NCI-H2171 treated with DMSO at 0.1 percent for 48 hours (cell line): ENCODE data around the gene SCUBE2.
"Not testable (repeated sequence)": the region's sequence is repeated elsewhere in the genome, so short reads cannot be mapped to it uniquely, and the experiment has no call there.

Source experiments
- DNase-seq: peaks from one replicate; lab custom pipeline; 2025; lab: John Stamatoyannopoulos, UW

Gene SCUBE2

DNA sequence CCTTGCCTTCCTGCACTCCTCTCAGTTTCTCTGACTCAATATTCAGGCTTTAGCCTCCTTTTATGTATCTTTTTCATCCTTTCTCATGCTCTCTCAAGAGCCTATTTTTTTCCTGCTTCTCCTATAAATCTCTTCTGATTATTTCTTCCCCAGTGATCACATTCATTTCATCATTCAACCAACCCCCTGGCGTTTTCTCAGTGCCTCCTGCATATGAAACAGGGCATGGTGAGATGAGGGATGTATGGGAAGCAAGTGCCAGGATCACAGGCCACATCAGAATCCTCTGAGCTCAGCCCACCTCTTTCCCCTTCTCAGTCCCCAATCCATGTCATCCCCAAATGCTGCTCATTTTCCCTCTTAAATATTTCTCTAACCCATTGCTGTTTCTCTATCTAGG lies 48.9 kb downstream of the SCUBE2 start:
- DNase-seq = no peak

DNA sequence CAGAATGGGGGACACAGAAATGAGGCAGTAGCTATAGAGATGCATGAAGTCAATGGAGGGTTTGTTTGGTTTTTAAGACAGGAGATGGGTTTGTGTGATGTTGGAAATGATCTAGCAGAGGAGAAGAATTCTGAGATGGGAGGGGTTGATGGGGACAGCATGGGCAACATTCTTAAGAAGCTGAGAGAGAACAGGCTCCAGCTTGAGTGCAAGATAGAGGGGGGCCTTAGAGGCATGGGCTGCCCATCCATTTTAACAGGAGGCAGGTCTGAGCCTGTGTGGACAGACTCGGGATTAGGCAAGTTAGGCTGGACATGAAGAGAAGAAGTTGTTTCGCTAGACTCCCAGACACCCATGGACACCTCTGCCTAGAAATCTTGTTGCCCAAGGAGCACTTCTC lies 49.7 kb downstream of the SCUBE2 start:
- no peak for DNase-seq

DNA sequence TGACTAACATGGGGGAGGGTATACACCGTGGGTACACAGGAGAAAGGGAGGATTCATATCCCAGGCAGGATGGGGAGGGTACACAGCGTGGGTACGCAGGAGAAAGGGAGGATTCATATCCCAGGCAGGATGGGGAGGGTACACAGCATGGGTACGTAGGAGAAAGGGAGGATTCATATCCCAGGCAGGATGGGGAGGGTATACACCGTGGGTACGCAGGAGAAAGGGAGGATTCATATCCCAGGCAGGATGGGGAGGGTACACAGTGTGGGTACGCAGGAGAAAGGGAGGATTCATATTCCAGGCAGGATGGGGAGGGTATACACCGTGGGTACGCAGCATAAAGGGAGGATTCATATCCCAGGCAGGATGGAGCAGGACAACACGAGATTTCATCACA lies 51.0 kb downstream of the SCUBE2 start:
- no peak for DNase-seq

DNA sequence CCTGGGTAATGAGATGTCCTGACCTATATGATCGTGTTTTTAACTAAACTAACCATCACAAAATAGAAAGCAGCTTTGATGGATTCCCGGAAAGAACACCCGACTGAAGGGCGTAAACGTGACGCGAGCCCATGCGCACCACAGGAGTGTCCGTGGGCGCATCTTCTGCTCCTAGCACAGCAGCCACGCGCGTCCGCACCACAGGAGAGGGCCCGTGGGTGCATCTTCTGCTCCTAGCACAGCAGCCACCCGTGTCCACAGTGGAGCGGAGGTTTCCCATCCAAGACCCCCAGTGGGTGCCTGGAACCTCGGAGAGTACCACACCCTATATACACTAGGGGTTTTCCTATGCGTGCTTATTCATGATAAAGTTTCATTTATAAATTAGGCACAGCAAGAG lies 51.5 kb downstream of the SCUBE2 start:
- DNase-seq = no peak

DNA sequence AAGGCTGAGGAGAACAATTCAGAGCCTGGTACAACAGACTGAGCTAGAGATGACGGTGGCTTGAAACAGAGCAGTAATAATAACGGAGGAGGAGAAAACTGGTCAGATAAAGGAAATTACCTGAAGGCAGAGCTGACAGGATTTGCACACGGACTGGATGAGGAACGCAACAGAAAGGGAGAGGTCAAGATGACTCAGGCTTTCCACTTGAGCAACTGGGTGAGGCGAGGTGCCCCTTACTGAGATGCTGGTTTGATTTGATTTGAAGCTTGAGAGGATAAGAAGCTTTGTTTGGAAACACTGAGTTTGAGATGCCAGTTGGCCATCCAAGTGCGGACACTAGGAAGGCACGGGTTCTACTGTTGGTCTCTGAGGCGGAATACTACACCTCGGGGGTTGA lies 52.2 kb downstream of the SCUBE2 start:
- no peak for DNase-seq

DNA sequence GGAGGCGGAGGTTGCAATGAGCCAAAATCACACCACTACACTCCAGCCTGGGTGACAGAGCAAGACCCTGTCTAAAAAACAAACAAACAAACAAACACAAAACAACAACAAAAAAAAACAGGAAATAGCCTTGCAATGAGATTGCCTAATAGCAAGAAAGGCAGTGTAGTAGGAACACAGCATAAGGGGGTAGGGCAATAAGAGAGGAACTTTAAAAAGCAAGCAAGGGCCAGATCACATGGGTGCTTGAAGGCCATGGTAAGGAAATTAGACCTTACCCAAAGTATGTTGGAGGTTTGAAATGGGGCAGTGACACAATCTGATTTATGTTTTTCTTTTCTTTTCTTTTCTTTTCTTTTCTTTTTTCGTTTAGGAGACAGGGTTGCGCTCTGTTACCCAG lies 52.9 kb downstream of the SCUBE2 start:
- no peak for DNase-seq

DNA sequence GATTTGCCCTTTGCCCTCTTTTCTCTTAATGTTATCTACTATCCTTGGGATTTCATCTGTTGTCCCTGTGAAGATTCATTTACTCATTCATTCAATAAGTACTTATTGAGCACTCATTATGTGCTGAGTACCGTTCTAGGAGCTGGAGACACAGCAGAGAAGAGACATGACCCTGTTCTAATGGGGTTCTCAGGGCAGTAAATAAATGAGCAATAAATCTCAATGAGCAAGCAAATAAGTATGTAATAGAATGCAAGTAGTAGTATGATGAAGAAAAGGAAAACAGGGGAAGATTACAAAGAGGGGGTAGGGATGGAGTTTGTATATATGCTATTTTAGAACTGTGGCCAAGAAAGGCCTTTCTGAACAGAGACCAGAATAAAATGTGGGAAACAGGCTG lies 53.4 kb downstream of the SCUBE2 start:
- no peak for DNase-seq

DNA sequence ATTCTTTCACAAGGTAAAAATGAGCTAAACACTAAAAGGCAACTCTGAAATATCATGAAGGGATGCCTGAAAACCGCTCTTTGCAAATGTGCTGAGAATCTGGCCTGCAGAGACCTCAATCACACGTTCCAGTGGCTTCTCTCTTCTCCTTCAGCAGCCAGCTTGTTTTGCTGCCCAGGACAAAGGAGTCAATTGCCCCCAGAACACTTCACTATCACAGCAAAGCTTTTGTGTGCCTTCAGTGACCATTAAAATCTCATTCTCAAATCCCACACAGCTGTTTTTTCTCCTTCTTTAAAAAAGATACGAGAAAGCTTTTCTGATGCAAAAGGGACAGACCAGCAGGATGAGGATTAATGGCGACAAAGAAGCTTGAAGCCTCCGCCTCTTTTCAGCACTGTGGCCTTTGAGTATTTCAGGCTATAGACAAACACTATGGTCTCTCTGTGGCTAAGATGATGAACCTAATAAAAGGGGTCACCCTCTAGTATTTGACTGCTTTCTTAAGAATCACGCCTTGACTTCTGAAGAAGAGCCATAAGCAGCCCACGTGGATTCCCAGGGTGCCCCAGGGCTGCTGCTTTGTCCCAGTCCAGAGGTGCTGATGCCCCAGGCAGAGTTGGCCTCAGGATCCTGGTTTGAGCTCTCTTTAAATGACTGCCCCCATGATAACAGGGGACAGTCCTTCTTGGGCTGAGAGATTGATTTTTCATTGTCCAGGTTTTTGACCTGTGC lies 54.2 kb downstream of the SCUBE2 start:
- no peak for DNase-seq

DNA sequence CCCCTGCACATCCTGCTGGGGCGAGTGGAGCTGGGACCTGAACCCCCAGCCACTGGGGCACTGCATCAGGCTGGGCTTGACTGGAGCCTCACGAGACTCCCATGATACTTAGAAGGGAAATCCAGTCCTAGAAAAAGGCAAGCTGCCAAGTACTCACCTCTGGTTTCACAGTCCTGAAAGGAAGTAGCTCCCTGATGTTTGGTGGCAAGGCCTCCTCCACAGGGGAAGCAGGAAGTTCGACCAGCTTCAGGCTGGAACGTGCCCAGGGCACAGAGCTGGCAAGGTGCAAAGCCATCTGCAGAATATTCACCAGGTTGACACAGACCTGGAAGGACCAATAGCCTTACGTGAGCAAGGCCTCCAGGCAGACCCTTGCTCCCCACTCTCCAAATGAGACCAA lies 60.8 kb downstream of the SCUBE2 start:
- DNase-seq = no peak

DNA sequence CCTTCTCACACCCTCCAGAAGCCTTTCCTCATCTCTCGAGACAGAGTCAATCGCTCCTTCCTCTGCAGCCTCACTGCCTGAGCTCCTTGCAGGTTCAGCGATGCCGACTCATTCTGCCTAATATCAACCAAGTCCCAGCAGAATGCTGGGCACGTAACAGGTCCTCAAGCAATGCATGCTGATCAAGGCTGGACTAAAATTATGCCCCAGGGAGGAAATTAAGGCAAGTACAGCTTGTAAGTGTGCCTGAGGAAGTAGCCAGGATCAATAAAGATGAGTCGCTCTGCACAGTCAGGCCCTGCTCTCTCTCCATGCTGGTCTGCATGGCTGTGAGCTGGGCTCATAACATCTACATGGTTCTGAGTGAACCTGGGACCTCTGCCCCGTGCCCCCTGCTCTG lies 62.0 kb downstream of the SCUBE2 start:
- DNase-seq = no peak

DNA sequence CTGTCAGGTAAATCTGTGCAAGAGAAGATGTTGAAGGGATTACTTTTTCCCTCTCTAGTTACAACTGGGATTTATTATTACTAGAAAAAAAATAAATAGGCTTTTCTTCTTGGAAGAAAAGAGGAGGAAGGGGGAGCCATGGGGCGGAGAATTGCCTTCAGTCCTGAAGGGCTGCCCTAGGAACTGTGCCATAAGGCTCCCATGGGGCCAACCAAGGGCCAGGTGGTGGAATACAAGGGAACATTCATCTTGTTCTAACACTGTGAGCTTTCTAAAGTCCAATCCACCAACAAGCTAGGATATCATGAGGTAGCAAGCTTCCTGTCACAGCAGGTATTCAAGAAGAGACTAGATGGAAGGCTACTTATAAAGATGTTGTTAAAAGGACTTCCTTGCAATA lies 62.8 kb downstream of the SCUBE2 start:
- peak; percentile 53 for DNase-seq

DNA sequence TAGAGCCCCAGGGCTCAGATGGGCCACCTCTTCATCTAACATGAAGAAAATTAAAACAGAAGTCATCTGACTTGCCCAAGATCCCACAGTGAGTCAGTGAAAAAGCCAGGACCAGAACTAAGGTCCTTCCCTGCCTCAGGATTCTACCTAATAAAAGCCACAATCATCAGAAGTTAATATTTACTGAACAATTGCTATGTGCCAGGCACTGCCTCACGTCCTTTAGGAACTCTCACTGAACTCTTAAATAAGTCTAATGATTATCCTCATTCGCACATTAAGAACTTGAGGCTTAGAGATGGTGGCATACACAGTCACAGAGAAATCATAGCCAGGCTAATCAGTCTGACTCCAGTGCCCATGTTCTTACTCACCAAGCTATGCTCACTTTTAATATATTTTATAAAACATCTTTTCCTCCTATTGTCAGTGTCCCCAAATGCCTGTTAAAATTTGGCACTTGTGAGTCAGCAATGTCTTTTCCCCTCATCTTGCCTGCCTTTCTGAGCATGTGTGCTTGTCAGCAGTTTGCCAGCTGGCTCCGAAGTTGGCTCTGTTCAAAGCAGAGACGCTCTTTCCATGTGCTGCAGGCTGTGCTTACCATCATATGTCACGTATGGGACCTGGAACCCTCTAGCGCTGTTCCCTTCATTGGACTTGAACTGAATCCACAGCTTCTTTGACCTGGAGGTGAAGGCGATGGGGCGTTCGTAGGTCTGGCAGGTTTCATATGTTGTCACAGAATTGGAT lies 66.1 kb downstream of the SCUBE2 start:
- no peak for DNase-seq

DNA sequence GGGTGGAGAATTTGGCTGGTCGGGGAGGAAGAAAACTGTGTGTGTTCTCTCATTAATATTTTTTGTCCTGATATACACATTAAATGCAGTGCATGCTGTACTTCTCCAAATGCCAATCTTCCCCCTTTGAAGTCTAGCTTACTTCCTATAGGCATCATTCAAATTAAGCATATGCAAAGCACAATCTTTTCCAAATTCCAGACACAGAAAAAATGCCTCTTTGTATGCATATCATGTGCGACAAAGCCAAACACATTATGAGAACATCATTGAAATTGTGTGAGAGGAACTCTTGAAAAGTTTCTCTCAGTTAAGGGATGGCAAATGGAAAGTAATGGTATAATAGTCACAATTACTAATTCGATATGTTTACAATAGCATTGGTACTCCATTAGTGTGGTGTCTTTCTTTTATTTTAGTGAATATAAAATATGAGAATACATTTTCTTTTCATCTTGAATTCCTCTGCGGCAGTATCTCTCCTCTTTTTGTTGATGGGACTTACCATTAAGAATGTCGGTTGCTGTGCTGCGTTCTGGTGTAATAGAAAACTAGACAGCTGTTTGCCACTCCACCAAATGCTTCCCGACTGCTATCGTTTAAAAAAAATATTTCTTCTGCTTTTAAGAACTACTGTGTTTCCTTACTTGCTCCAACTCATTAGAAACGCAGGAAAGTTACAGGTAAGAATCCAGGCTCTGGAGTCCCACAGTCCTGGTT lies 68.3 kb downstream of the SCUBE2 start:
- DNase-seq = no peak

DNA sequence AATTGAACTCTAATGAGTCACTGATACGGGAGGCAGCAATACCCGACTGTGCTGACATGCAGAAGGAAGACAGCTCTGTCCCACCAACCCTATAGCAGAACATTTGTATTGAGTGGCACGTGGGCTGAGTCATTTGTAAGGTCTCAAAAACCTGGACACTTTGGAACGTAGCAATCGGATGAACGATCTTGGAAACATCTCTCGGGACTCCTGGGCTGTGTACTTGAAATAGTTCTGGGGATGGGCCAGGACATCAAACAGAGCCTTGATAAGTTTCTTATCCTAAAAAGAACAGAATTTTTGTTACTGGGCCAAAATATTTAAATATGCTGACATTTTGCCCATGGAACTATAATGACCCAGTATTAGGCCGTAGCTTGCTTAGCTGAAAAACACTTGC lies 70.5 kb downstream of the SCUBE2 start:
- no peak for DNase-seq

DNA sequence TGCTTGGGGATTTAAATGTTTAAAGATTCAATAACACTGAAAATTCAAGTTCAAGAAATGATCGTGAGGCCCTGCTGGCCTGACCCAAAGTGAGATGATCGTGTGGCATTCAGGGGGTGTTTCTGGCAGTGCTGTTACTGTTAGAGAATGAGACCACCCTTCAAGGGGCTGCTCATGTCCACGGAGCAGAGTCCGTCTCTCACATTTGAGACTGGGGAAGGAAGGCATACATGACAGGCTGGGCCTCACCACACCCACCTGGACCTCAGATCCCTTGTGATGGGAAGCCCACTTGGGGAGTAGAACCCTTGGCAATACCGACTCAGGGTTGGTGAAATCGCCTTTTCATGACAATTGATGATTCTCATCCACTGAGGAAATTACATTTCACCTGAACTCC lies 71.5 kb downstream of the SCUBE2 start:
- no peak for DNase-seq

DNA sequence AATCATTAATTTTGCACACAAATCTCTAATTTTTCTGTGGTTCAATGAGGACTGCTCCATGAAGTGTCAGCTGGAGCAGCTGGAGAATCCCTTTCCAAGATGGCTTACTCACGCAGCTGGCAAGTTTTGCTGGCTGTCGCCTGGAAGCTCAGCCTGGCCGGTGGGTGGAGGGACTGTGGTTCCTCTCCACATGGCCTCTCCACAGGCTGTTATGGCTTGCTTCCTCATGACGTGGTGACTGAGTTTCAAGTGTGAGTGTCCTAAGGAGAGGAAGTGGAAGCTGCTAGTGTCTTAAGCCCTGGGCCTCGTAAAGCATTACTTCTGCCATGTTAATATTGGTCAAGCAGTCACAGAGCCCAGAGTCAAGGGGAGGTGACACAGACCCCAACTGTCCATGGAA lies 73.6 kb downstream of the SCUBE2 start:
- DNase-seq = no peak

DNA sequence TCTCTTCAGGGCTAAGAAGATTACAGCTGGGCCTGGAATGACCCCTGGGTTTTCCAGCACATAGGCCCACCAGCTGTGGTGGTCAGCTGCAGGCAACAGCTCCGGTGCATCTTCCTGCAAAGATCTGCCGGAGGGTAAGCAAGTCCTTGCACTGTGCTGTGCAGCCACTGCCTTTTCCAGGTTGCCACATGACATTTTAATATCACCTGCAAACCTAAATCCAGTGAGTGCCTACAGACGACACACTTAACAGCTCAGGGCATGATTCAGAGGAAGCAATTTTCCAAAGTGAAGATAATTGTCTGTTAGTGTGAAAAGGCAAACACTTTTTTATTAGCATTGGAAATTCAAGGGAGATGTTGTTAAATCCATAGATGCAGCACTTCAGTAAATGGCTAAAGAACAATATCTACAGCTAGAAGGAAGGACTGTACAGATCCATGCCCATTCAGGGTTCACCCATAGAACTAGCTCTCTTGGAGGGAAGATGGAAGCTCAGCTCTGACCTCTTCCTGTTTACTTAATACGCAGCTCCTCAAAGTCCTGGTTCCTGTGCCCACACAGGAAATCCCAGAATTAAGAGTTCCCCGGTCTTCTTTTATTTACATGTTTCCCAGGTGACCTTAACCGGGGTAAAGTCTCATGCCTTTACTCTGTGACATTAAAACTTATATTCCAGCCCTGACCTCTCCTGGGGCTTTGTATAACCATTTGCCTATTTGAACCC lies 74.3 kb downstream of the SCUBE2 start:
- DNase-seq = no peak

DNA sequence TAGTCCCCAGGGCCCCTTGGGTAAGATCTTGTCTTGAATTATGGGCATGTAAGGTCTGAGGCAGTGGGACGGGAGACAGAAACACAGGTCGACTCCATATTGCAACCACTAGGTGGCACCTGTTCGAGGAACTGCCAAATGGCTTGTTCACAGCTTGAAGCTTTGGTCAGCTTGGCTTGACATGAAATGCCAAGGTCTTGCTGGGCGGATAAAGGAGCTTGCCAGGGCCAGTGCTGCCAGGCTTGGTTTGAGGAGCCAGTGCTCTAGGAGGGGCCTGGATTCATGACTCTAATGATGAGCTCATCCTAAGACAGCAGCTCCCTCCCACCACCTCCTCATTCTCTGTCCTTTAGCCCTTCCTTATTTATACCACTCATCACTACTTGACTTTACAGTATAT lies 75.7 kb downstream of the SCUBE2 start:
- peak; percentile 66 for DNase-seq

DNA sequence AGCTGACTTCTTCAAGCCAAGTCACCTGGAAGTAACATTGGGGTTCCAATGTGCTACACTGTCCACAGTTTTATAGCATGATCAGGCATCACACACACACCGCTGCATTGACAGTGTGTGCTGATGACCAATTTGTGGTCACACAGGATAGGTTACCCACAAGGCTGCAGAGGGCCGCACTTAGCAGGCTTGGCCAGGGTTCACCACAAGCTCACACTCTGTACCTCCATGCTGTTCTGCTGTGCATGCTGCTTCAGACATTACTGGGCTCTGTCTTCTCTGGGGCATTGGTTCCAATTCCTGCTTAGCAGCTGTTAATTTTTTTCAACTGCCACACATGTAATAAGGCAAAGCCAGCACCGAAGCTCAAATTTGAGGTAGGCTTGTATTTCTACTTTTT lies 76.6 kb downstream of the SCUBE2 start:
- DNase-seq = no peak

DNA sequence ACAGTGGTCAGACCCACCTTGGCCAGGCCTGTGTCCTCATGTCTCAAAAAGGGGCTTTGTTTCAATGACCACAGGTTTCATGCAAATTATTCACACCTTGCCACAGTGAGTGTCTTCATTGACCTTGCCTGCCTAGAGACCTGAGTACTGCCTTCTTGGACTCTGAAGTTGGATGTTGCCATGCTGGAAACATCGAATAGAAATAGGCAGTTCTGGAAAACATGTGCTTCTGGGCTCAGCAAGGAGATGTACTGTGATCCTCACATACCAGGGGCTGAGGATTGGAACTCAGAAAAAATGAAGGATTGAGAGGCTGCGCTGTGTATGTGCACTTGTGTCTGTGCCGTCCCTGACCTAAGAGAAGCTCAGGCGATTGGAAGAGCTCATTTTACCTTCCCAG lies 78.0 kb downstream of the SCUBE2 start:
- DNase-seq = no peak

DNA sequence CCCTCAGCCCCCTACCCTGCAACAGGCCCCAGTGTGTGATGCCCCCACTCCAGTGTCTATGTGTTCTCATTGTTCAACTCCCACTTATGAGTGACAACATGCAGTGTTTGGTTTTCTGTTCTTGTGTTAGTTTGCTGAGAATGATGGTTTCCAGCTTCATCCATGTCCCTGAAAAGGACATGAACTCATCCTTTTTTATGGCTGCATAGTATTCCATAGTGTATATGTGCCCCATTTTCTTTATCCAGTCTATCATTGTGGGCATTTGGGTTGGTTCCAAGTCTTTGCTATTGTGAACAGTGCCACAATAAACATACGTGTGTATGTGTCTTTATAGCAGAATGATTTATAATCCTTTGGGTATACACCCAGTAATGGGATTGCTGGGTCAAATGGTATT lies 81.9 kb downstream of the SCUBE2 start:
- DNase-seq = not testable (repeated sequence)

DNA sequence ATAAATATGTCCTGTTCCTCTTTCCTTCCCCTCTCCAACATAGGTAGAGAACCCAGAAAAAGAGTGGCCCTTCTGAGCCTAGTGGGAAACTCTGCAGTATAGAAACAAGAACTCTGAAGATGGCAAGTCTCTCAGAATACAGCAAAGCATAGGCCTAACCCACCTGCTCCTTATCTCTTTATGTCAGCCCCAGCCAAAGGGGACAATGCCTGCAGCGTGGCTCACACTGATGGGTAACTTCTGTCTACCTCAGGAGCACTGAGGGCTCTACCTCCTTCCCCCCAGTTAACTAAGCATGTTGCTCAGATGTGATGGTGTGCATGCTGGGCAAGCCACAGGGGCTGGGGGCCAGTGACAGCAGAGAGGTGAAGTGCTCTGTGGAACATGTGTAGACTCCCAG lies 82.7 kb downstream of the SCUBE2 start:
- DNase-seq = no peak
